Measurements from ENCODE around the gene RNF149. TPM values are rescaled to one million over a fixed set of nuclear protein-coding genes. Genes with fewer than 3 reads are reported as not detected.
"Not testable (repeated sequence)": the region's sequence is repeated elsewhere in the genome, so short reads cannot be mapped to it uniquely, and the experiment has no call there.

The RNF149 gene
- total RNA-seq, 1 experiment from 2014 or later, result 40.2 TPM

- H3K36me3 ChIP-seq (ENCODE audit: control insufficient read depth in 1 of 2, insufficient read depth in 2 of 2, low read length in 2 of 2), result no peaks in the 10 kb centered on the region
- peak overlapping the region; percentile 77 for H3K9ac ChIP-seq (ENCODE audit: low read length)
- peaks cover 38% of the 10 kb centered on the region for H3K79me2 ChIP-seq (ENCODE audit: insufficient read depth, low read length)
- peaks cover 21 to 48% of the 10 kb centered on the region in 2 experiments for H3K4me1 ChIP-seq (ENCODE audit: control insufficient read depth in 1 of 2, insufficient read depth in 2 of 2, low read length in 2 of 2)
- ChIA-PET POLR2A (interaction anchor here (1.2 to 2.1 kb wide), 2 partner anchors 11 to 46 kb away, joined by 3 to 5 read pairs; no protein-coding TSS in a partner anchor), RAD21 (ENCODE audit: low non-redundant PET in 1 of 2, low total read pairs in 2 of 2, uncharacterized antibody in 2 of 2, unreplicated experiment in 2 of 2) (interaction anchor here in 1 of 2 experiments (0.8 kb wide), 1 partner anchor 657 kb away, joined by 3 read pairs; no protein-coding TSS in a partner anchor), CTCF (interaction anchor here (0.9 to 1.5 kb wide), 6 partner anchors 11 to 657 kb away, joined by 3 to 8 read pairs (median 4); no protein-coding TSS in a partner anchor)
- H3K27me3 ChIP-seq (ENCODE audit: insufficient read depth, low read length), result no peaks in the 10 kb centered on the region
- no peaks in the 10 kb centered on the region for H3K9me2 ChIP-seq (ENCODE audit: insufficient read depth)
- H3K9me3 ChIP-seq (ENCODE audit: control insufficient read depth in 1 of 2, insufficient read depth in 1 of 2, low read depth in 1 of 2, low read length in 2 of 2), result no peaks in the 10 kb centered on the region
- H3K4me3 ChIP-seq (replicated peaks in 1 of 2; ENCODE audit: low read depth in 1 of 2, low read length in 2 of 2), result peak overlapping the region; percentile 60 to 84
- peak; percentile 75 for ATAC-seq
- peak; percentile 74 for DNase-seq (ENCODE audit: low read depth, low spot score)
- peak overlapping the region; percentile 59 for H2AFZ ChIP-seq (ENCODE audit: low read depth, low read length, poor library complexity, severe bottlenecking)
- intact Hi-C loops (cut with micrococcal nuclease), result loop anchor here (1.0 to 5.0 kb wide), 3 partner anchors 135 to 645 kb away; partner anchors contain the start of gene CREG2
- H3K27ac ChIP-seq (ENCODE audit: low read depth, low read length), result peak overlapping the region; percentile 76
- BruUV-seq (replicated peaks), result TSS peak; percentile 89
- peak; percentile 44 for TF ChIP-seq YY1 (IDR thresholded peaks at IDR 0.05; ENCODE audit: extremely low read depth, insufficient replicate concordance, low read depth, low read length)
- TF ChIP-seq EGR1 (IDR thresholded peaks at IDR 0.05; ENCODE audit: low read depth), result peak; percentile 56; the same call in 1 of the 2 replicates
- peak; percentile 65 to 76 (median 69) for TF ChIP-seq CTCF (IDR thresholded peaks at IDR 0.05 in 2 of 3, conservative IDR thresholded peaks at IDR 0.05 in 1 of 3; ENCODE audit: borderline replicate concordance in 1 of 3, insufficient read depth in 1 of 3, low read depth in 2 of 3, low read length in 2 of 3)
- no peak for TF ChIP-seq POLR2A (IDR thresholded peaks at IDR 0.05; ENCODE audit: borderline replicate concordance, extremely low read depth, insufficient read depth, insufficient read length)
- TF ChIP-seq RAD21 (IDR thresholded peaks at IDR 0.05; ENCODE audit: low read depth), result peak; percentile 53
- H3K4me2 ChIP-seq (ENCODE audit: low read length), result peak overlapping the region; percentile 97
- no peaks in the 10 kb centered on the region for H4K20me1 ChIP-seq (ENCODE audit: insufficient read depth)
Observed at GRCh38 chr2:101251844-101252407, 56.6 kb downstream of the RNF149 start.

- intact Hi-C loops (cut with micrococcal nuclease), result loop anchor here (5.0 kb wide), 2 partner anchors 136 to 644 kb away; partner anchors contain the start of gene CREG2
- H3K9me3 ChIP-seq (ENCODE audit: control insufficient read depth in 1 of 2, insufficient read depth in 1 of 2, low read depth in 1 of 2, low read length in 2 of 2); H3K36me3 ChIP-seq (ENCODE audit: control insufficient read depth in 1 of 2, insufficient read depth in 2 of 2, low read length in 2 of 2); H3K4me3 ChIP-seq (replicated peaks in 1 of 2; ENCODE audit: low read depth in 1 of 2, low read length in 2 of 2); ATAC-seq; BruUV-seq (replicated peaks); H4K20me1 ChIP-seq (ENCODE audit: insufficient read depth); H3K27ac ChIP-seq (ENCODE audit: low read depth, low read length); H3K9me2 ChIP-seq (ENCODE audit: insufficient read depth); H3K9ac ChIP-seq (ENCODE audit: low read length); H2AFZ ChIP-seq (ENCODE audit: low read depth, low read length, poor library complexity, severe bottlenecking); H3K27me3 ChIP-seq (ENCODE audit: insufficient read depth, low read length); RAD21 ChIA-PET (ENCODE audit: low non-redundant PET in 1 of 2, low total read pairs in 2 of 2, uncharacterized antibody in 2 of 2, unreplicated experiment in 2 of 2); DNase-seq (ENCODE audit: low read depth, low spot score): not testable (repeated sequence)
- ChIA-PET POLR2A (interaction anchor here (2.1 kb wide), 1 partner anchor 46 kb away, joined by 5 read pairs; no protein-coding TSS in a partner anchor), CTCF (interaction anchor here (0.6 to 1.5 kb wide), 5 partner anchors 11 to 657 kb away, joined by 3 to 8 read pairs (median 3); no protein-coding TSS in a partner anchor)
- peak overlapping the region; percentile 97 for H3K4me2 ChIP-seq (ENCODE audit: low read length)
- H3K79me2 ChIP-seq (ENCODE audit: insufficient read depth, low read length), result peaks cover 32% of the 10 kb centered on the region
- peaks cover 16 to 42% of the 10 kb centered on the region in 2 experiments for H3K4me1 ChIP-seq (ENCODE audit: control insufficient read depth in 1 of 2, insufficient read depth in 2 of 2, low read length in 2 of 2)
Observed at GRCh38 chr2:101251246-101251781, 57.2 kb downstream of the RNF149 start.

All from HCT116 (cell line).